HepG2 (cell line): Measurements from ENCODE around the gene EEF1AKMT1. TPM values are rescaled to one million over a fixed set of nuclear protein-coding genes. Genes with fewer than 3 reads are reported as not detected.

ENCODE experiments used
- ATAC-seq: fragments of 200-7000 bp; cut with Tn5 transposase; 3 replicates; pipeline ENCODE4 v1.9.1; 2020; ENCODE audit warnings: mild to moderate bottlenecking, moderate library complexity
- BruUV-seq: library from RNA; stranded (reverse); fragments of 400-500 nt; replicated peaks from 2 replicates; lab custom pipeline; 2021; lab: Mats Ljungman, UMichigan
- CTCF ChIA-PET: fragments of 300-600 bp; formaldehyde crosslinking; extraction: SDS; loops from one replicate; lab custom pipeline; 2021; ENCODE audit warnings: low total read pairs, inconsistent platforms, low intra/inter-chr PET ratio; lab: Yijun Ruan, JAX
- POLR2A ChIA-PET: fragments of 350-600 bp; sonication (Branson Sonifier 250); formaldehyde crosslinking; loops from one replicate; lab custom pipeline; 2020; ENCODE audit warnings: antibody characterized with exemption, inconsistent platforms; lab: Yijun Ruan, JAX
- DNase-seq: peaks from one replicate; pipeline ENCODE4 v3.0.0-alpha.2; 2015; ENCODE audit warnings: low spot score
- FAIRE-seq: peaks from 3 replicates; lab custom pipeline; 2011; peaks lifted over from hg19 to GRCh38; lab: Jason Lieb, UNC
- H2AFZ ChIP-seq: one replicate; pipeline ENCODE4 v1.6.1; 2011; ENCODE audit warnings: low read length, inconsistent platforms
- H3K27ac ChIP-seq: fragments of 300-600 bp; 3 replicates; pipeline ENCODE4 v1.8.0; 2011; ENCODE audit warnings: mixed run types, mild to moderate bottlenecking, mixed read lengths, low read length, inconsistent platforms; ENCODE audit not compliant: insufficient read depth; ENCODE audit errors: extremely low read length
- H3K27me3 ChIP-seq, 2 experiments: fragments of 200-600 bp in 1 of 2; 2 replicates in 1 of 2; 3 replicates in 1 of 2; pipeline versions ENCODE4 v1.6.0 to v1.8.0; 2011; ENCODE audit warnings: low read length in 2 of 2, mild to moderate bottlenecking in 2 of 2, moderate library complexity in 2 of 2, inconsistent platforms in 1 of 2; ENCODE audit not compliant: insufficient read depth in 2 of 2, control insufficient read depth in 1 of 2
- H3K36me3 ChIP-seq, 2 experiments: fragments of 200-600 bp in 1 of 2; replicated peaks in 1 of 2; 2 replicates in 1 of 2; 3 replicates in 1 of 2; pipeline versions ENCODE4 v1.5.1 to v1.8.0; 2011; ENCODE audit warnings: low read length in 2 of 2, inconsistent platforms in 1 of 2; ENCODE audit not compliant: insufficient read depth in 2 of 2, control insufficient read depth in 1 of 2
- H3K4me1 ChIP-seq: 2 replicates; pipeline ENCODE4 v1.5.1; 2012; ENCODE audit warnings: low read length, inconsistent platforms; ENCODE audit not compliant: insufficient read depth
- H3K4me2 ChIP-seq: 2 replicates; pipeline ENCODE4 v1.6.0; 2011; ENCODE audit warnings: low read depth, low read length, inconsistent platforms
- H3K4me3 ChIP-seq, 3 experiments: fragments of 200-600 bp in 1 of 3; sonication (generic), shearing (Covaris generic) in 1 of 3; replicated peaks in 1 of 3; 2 replicates each; pipeline ENCODE4 v1.5.1; 2011 to 2016; ENCODE audit warnings: low read length in 3 of 3, inconsistent platforms in 2 of 3, low read depth in 2 of 3, mild to moderate bottlenecking in 2 of 3, control low read depth in 1 of 3, mixed read lengths in 1 of 3; ENCODE audit not compliant: insufficient read depth in 1 of 3
- H3K79me2 ChIP-seq: one replicate; pipeline ENCODE4 v1.6.1; 2011; ENCODE audit warnings: low read length, inconsistent platforms; ENCODE audit not compliant: insufficient read depth
- H3K9ac ChIP-seq: 2 replicates; pipeline ENCODE4 v1.6.0; 2011; ENCODE audit warnings: mild to moderate bottlenecking, low read depth, low read length, inconsistent platforms; ENCODE audit not compliant: insufficient read depth
- H3K9me3 ChIP-seq: 2 replicates; pipeline ENCODE4 v1.5.1; 2012; ENCODE audit warnings: mild to moderate bottlenecking, low read length
- H4K20me1 ChIP-seq: 2 replicates; pipeline ENCODE4 v1.6.0; 2011; ENCODE audit warnings: inconsistent platforms, mild to moderate bottlenecking, low read length, moderate library complexity; ENCODE audit not compliant: insufficient read depth
- ATF7 ChIP-seq, 2 experiments: fragments of 450-650 bp in 1 of 2; sonication (generic) in 1 of 2; formaldehyde crosslinking in 1 of 2; IDR thresholded peaks; 2 replicates each; pipeline versions ENCODE4 v1.4.0 to v1.6.1; 2016 to 2020; ENCODE audit warnings: antibody characterized with exemption in 1 of 2, mild to moderate bottlenecking in 1 of 2, missing genetic modification reagents in 1 of 2
- IKZF4 ChIP-seq: sonication (generic); formaldehyde crosslinking; IDR thresholded peaks from 2 replicates; pipeline ENCODE4 v1.5.1; 2020; ENCODE audit warnings: borderline replicate concordance, mild to moderate bottlenecking, low read depth, missing genetic modification reagents; ENCODE audit errors: not compliant biosample characterization
- ZBTB49 ChIP-seq: sonication (generic); formaldehyde crosslinking; IDR thresholded peaks from 2 replicates; pipeline ENCODE4 v1.4.0; 2020; ENCODE audit warnings: missing genetic modification reagents, borderline replicate concordance
- ZFP1 ChIP-seq: IDR thresholded peaks from 2 replicates; pipeline ENCODE4 v1.6.1; 2016
- ZNF260 ChIP-seq: sonication (generic); formaldehyde crosslinking; IDR thresholded peaks from 2 replicates; pipeline ENCODE4 v1.4.0; 2020; ENCODE audit warnings: missing genetic modification reagents, low read depth, mild to moderate bottlenecking, borderline replicate concordance
- ZNF329 ChIP-seq: sonication (generic); formaldehyde crosslinking; IDR thresholded peaks from 2 replicates; pipeline ENCODE4 v1.9.0; 2021; ENCODE audit warnings: low read depth, mild to moderate bottlenecking, missing genetic modification reagents
- ZNF564 ChIP-seq: sonication (generic); formaldehyde crosslinking; IDR thresholded peaks from 2 replicates; pipeline ENCODE4 v1.8.1; 2023; ENCODE audit warnings: mild to moderate bottlenecking, missing genetic modification reagents
- ZNF629 ChIP-seq: sonication (generic); formaldehyde crosslinking; conservative IDR thresholded peaks from 2 replicates; pipeline ENCODE4 v1.5.0; 2020; ENCODE audit warnings: missing genetic modification reagents
- WGBS: methylation state at CpG from one replicate; pipeline ENCODE4 v1.1.6; 2017; ENCODE audit warnings: low lambda C conversion rate; 5-methylcytosine and 5-hydroxymethylcytosine counted together
- in situ Hi-C: cut with HindIII; loops from 2 replicates; pipeline ENCODE4 v1.10.0; 2017; ENCODE audit warnings: low pct_unique_long_range_greater_than_20kb; ENCODE audit not compliant: extremely low pct_ligation_motif_present
- intact Hi-C: fragments of 100-400 bp; cut with micrococcal nuclease; formaldehyde crosslinking; loops from one replicate; pipeline ENCODE4 v1.10.0; 2022; ENCODE audit not compliant: unreplicated experiment
- polyA plus RNA-seq, 8 experiments: library from polyadenylated mRNA; depleted of rRNA in 3 of 8; stranded (reverse) in 7 of 8; unstranded in 1 of 8; fragments of >200 nt; fragmentation: Illumina TruSeq in 4 of 8; extraction: Trizol in 4 of 8; gene quantifications; 2 replicates each; pipeline versions ENCODE4 v1.2.1 to v1.2.3, GENCODE V29; 2011 to 2016; ENCODE audit warnings: low read depth in 4 of 8, missing spikeins in 1 of 8, mixed read lengths in 1 of 8; ENCODE audit not compliant: insufficient read depth in 1 of 8
- total RNA-seq, 5 experiments: library from RNA; depleted of rRNA; stranded (reverse); fragments of >200 nt; fragmentation: Illumina TruSeq; extraction: Trizol; gene quantifications; 2 replicates each; pipeline ENCODE4 v1.2.3, GENCODE V29; 2016; ENCODE audit warnings: low read depth in 1 of 5
- TF ChIP-seq, protein P1 (sequence below): sonication (generic); formaldehyde crosslinking; IDR thresholded peaks from 2 replicates; pipeline ENCODE4 v1.8.0; 2022; ENCODE audit warnings: mild to moderate bottlenecking, missing genetic modification reagents, moderate library complexity

EEF1AKMT1 gene
- total and polyA plus RNA-seq, 2 of the 13 experiments (the other 11 are each of a cell fraction or from before 2014, with no cell fraction given), result 6.0 to 16.1 TPM

GRCh38 chr13:20689291-20689690, 84.5 kb downstream of the EEF1AKMT1 start:
- no TSS peak for BruUV-seq
- POLR2A ChIA-PET, result no interaction called here
- Histone ChIP-seq H3K4me1 (no peaks in the 10 kb centered on the region), H3K79me2 (no peaks in the 10 kb centered on the region), H3K36me3 (no peaks in the 10 kb centered on the region), H3K4me3 (no peak overlapping the region), H3K27ac (no peak overlapping the region), H3K9ac (no peak overlapping the region), H2AFZ (no peak overlapping the region), H3K27me3 (no peaks in the 10 kb centered on the region), H4K20me1 (no peaks in the 10 kb centered on the region), H3K4me2 (no peak overlapping the region), H3K9me3 (no peaks in the 10 kb centered on the region)
- DNase-seq (no peak), FAIRE-seq (no peak), ATAC-seq (no peak)
- in situ Hi-C loops (no loop called here), intact Hi-C loops (no loop called here)
- WGBS, result 96% methylated on average over 3 of the region's 3 CpGs
- TF ChIP-seq ZFP1 (CRISPR knock-in tag), result no peak
- TF ChIP-seq, protein P1, sequence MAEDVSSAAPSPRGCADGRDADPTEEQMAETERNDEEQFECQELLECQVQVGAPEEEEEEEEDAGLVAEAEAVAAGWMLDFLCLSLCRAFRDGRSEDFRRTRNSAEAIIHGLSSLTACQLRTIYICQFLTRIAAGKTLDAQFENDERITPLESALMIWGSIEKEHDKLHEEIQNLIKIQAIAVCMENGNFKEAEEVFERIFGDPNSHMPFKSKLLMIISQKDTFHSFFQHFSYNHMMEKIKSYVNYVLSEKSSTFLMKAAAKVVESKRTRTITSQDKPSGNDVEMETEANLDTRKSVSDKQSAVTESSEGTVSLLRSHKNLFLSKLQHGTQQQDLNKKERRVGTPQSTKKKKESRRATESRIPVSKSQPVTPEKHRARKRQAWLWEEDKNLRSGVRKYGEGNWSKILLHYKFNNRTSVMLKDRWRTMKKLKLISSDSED, result no peak
- TF ChIP-seq ZNF629, result no peak
- no peak for TF ChIP-seq ZBTB49 (CRISPR knock-in tag)
- no peak for TF ChIP-seq IKZF4 (CRISPR knock-in tag)
- no peak for TF ChIP-seq ZNF564 (CRISPR knock-in tag)
- TF ChIP-seq ZNF260 (CRISPR knock-in tag), result no peak
- no peak for TF ChIP-seq ZNF329 (CRISPR knock-in tag)
- no peak for TF ChIP-seq ATF7 (IDR thresholded peaks at IDR 0.05)
- no peak for TF ChIP-seq ATF7 (CRISPR knock-in tag; IDR thresholded peaks at IDR 0.05)
- CTCF ChIA-PET, result no interaction called here
